Fibroblast of peridontal ligament (primary cell): ENCODE data around the gene MID1.

Source experiments
- DNase-seq: peaks from one replicate; pipeline ENCODE4 v3.0.0-alpha.2; 2010; ENCODE audit errors: extremely low read depth

The MID1 gene

GRCh38 chrX:10620121-10620699 lies at the start of gene MID1:
TSS of gene MID1 (minus strand) at chrX:10620585. CDS start at chrX:10567547, 53,038 bp downstream.
- peak; percentile 82 for DNase-seq

- DNase-seq: no peak
These were observed 46.8 kb upstream of the MID1 start for GRCh38 chrX:10667143-10667542.

GRCh38 chrX:10666102-10666501 lies 45.7 kb upstream of the MID1 start:
- no peak for DNase-seq

GRCh38 chrX:10665681-10666080 lies 45.3 kb upstream of the MID1 start:
- no peak for DNase-seq

- DNase-seq: no peak
These were observed 39.8 kb upstream of the MID1 start for GRCh38 chrX:10660171-10660570.

- DNase-seq: no peak
These were observed 35.8 kb upstream of the MID1 start for GRCh38 chrX:10656214-10656613.

- DNase-seq: no peak
These were observed 34.6 kb upstream of the MID1 start for GRCh38 chrX:10654960-10655359.

- no peak for DNase-seq
These were observed 32.9 kb upstream of the MID1 start for GRCh38 chrX:10653302-10653701.

- DNase-seq: peak; percentile 76
These were observed 28.9 kb upstream of the MID1 start for GRCh38 chrX:10649265-10649664.

- peak; percentile 88 for DNase-seq
These were observed 28.2 kb upstream of the MID1 start for GRCh38 chrX:10648614-10649013.

GRCh38 chrX:10636851-10637250 lies 16.5 kb upstream of the MID1 start:
- peak; percentile 49 for DNase-seq

- peak; percentile 81 for DNase-seq
These were observed 16.0 kb upstream of the MID1 start for GRCh38 chrX:10636337-10636736.

- DNase-seq: peak; percentile 71
These were observed 14.2 kb upstream of the MID1 start for GRCh38 chrX:10634392-10635161.

GRCh38 chrX:10633722-10634121 lies 13.3 kb upstream of the MID1 start:
- peak; percentile 89 for DNase-seq

- DNase-seq: no peak
These were observed 11.2 kb upstream of the MID1 start for GRCh38 chrX:10631416-10632145.

- no peak for DNase-seq
These were observed 9.9 kb upstream of the MID1 start for GRCh38 chrX:10630320-10630719.

- DNase-seq: no peak
These were observed 9.5 kb upstream of the MID1 start for GRCh38 chrX:10629905-10630304.

- no peak for DNase-seq
These were observed 8.5 kb upstream of the MID1 start for GRCh38 chrX:10628906-10629305.

GRCh38 chrX:10622197-10622596 lies 1.8 kb upstream of the MID1 start:
- no peak for DNase-seq

- no peak for DNase-seq
These were observed 849 bp downstream of the MID1 start for GRCh38 chrX:10619425-10620046.

- DNase-seq: no peak
These were observed 1.4 kb downstream of the MID1 start for GRCh38 chrX:10618961-10619360.

GRCh38 chrX:10617999-10618351 lies 2.4 kb downstream of the MID1 start:
- no peak for DNase-seq
